GM12878 (cell line): Measurements from ENCODE around the gene INHBC. TPM values are rescaled to one million over a fixed set of nuclear protein-coding genes. Genes with fewer than 3 reads are reported as not detected.

ENCODE experiments used
- SMC3 ChIP-seq: IDR thresholded peaks from 2 replicates; pipeline ENCODE4 v1.6.1; 2011; ENCODE audit warnings: low read length, improper control_type of control experiment, borderline replicate concordance
- ZNF274 ChIP-seq: IDR thresholded peaks from one replicate; pipeline ENCODE4 v1.8.0; 2011; ENCODE audit not compliant: insufficient read length, insufficient read depth
- polyA plus RNA-seq, 11 experiments: library from polyadenylated mRNA; depleted of rRNA in 4 of 11; unstranded in 6 of 11; stranded (reverse) in 5 of 11; fragments of >200 nt; fragmentation: Nextera tagmentation in 4 of 11; fragmentation: Illumina TruSeq in 1 of 11; extraction: Ambion mirVana in 4 of 11; extraction: Trizol in 1 of 11; gene quantifications; 1 replicate in 1 of 11; 2 replicates in 10 of 11; pipeline versions ENCODE4 v1.2.1 to v1.2.3, GENCODE V29; 2011 to 2016; ENCODE audit warnings: inconsistent platforms in 2 of 11, missing spikeins in 2 of 11, low read depth in 1 of 11
- total RNA-seq, 4 experiments: library from RNA; depleted of rRNA in 3 of 4; stranded (reverse); fragments of >200 nt in 3 of 4; fragmentation: Illumina TruSeq in 1 of 4; extraction: Trizol in 1 of 4; gene quantifications; 2 replicates each; pipeline versions ENCODE4 v1.2.1 to v1.2.3, GENCODE V29; 2013 to 2021
- TF ChIP-seq, protein P1 (sequence below): fragments of 450-650 bp; IDR thresholded peaks from 2 replicates; pipeline ENCODE4 v1.6.1; 2018; ENCODE audit warnings: borderline replicate concordance, mild to moderate bottlenecking; ENCODE audit not compliant: partially characterized antibody
- TF ChIP-seq, protein P2 (sequence below): IDR thresholded peaks from 2 replicates; pipeline ENCODE4 v1.6.1; 2012; ENCODE audit warnings: improper control_type of control experiment, low read depth, low read length; ENCODE audit not compliant: insufficient replicate concordance

Gene INHBC
- total and polyA plus RNA-seq, 10 of the 15 experiments (the other 5 are each of a cell fraction or from before 2014, with no cell fraction given), result 0.04 to 0.22 (median 0.13) TPM; not detected in 5

DNA sequence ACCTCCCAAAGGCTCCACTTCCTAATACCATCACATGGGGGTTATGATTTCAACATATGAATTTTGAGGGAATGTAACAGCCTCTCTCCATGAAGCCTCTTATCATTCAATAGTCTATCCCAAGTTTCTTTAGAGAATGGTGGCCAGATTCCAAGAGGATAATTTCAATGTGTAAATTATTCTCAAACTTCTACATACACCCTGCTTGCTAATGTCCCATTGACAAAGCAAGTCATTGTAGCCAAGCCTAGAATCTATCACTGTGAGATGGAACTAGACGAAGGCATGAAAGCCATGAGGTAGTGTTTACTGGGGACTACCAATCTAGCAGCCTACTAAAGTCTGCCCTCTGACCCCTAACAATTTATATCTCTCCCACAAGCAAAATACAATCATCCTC, 3.8 kb downstream of the INHBC start (continued):
- TF ChIP-seq, protein P1, sequence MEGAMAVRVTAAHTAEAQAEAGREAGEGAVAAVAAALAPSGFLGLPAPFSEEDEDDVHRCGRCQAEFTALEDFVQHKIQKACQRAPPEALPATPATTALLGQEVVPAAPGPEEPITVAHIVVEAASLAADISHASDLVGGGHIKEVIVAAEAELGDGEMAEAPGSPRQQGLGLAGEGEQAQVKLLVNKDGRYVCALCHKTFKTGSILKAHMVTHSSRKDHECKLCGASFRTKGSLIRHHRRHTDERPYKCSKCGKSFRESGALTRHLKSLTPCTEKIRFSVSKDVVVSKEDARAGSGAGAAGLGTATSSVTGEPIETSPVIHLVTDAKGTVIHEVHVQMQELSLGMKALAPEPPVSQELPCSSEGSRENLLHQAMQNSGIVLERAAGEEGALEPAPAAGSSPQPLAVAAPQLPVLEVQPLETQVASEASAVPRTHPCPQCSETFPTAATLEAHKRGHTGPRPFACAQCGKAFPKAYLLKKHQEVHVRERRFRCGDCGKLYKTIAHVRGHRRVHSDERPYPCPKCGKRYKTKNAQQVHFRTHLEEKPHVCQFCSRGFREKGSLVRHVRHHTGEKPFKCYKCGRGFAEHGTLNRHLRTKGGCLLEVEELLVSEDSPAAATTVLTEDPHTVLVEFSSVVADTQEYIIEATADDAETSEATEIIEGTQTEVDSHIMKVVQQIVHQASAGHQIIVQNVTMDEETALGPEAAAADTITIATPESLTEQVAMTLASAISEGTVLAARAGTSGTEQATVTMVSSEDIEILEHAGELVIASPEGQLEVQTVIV, result no peak
- TF ChIP-seq ZNF274 (no peak), SMC3 (no peak)
- TF ChIP-seq, protein P2, sequence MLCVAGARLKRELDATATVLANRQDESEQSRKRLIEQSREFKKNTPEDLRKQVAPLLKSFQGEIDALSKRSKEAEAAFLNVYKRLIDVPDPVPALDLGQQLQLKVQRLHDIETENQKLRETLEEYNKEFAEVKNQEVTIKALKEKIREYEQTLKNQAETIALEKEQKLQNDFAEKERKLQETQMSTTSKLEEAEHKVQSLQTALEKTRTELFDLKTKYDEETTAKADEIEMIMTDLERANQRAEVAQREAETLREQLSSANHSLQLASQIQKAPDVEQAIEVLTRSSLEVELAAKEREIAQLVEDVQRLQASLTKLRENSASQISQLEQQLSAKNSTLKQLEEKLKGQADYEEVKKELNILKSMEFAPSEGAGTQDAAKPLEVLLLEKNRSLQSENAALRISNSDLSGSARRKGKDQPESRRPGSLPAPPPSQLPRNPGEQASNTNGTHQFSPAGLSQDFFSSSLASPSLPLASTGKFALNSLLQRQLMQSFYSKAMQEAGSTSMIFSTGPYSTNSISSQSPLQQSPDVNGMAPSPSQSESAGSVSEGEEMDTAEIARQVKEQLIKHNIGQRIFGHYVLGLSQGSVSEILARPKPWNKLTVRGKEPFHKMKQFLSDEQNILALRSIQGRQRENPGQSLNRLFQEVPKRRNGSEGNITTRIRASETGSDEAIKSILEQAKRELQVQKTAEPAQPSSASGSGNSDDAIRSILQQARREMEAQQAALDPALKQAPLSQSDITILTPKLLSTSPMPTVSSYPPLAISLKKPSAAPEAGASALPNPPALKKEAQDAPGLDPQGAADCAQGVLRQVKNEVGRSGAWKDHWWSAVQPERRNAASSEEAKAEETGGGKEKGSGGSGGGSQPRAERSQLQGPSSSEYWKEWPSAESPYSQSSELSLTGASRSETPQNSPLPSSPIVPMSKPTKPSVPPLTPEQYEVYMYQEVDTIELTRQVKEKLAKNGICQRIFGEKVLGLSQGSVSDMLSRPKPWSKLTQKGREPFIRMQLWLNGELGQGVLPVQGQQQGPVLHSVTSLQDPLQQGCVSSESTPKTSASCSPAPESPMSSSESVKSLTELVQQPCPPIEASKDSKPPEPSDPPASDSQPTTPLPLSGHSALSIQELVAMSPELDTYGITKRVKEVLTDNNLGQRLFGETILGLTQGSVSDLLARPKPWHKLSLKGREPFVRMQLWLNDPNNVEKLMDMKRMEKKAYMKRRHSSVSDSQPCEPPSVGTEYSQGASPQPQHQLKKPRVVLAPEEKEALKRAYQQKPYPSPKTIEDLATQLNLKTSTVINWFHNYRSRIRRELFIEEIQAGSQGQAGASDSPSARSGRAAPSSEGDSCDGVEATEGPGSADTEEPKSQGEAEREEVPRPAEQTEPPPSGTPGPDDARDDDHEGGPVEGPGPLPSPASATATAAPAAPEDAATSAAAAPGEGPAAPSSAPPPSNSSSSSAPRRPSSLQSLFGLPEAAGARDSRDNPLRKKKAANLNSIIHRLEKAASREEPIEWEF, result no peak
